Activated CD4-positive, CD25-positive, alpha-beta regulatory T cell treated with anti-CD3 and anti-CD28 coated beads, Interleukin-2, amount 50 U/mL, for 16 hours (primary cell): ENCODE data around the gene FCHSD2.

ENCODE experiments used
- DNase-seq: peaks from one replicate; pipeline ENCODE4 v3.0.0-alpha.2; 2020; ENCODE audit warnings: low read depth, low spot score

FCHSD2 gene

GRCh38 chr11:73142128-73142377 is at the start of gene FCHSD2:
Gene FCHSD2, minus strand, starts transcription at chr11:73142318. Its CDS starts 441 bp downstream, at chr11:73141877.
- DNase-seq: no peak

DNA sequence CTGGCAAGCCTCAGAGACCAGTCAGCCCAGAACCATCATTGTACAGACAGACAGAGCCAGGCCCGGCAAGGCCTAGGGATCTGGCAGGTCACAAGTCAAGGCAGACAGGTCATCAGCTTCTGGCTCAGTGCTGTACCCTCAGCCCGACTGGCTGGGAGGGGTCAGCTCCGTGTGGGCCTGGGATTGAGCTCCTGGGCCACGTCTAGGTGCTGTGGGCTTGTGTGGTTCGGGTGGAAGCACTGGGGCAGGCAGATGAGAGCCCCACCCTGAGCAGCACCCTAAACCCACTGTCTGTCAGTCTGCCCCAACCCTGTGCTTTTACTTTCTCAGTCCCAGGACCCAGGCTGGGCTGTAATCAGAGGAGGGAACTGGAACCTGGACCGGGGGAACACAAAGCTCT is 49.0 kb upstream of the FCHSD2 start:
- DNase-seq: no peak

- DNase-seq: no peak
Measured at GRCh38 chr11:73190557-73190885, 48.4 kb upstream of the FCHSD2 start.

GRCh38 chr11:73189723-73190556 is 47.8 kb upstream of the FCHSD2 start:
- DNase-seq: no peak

DNA sequence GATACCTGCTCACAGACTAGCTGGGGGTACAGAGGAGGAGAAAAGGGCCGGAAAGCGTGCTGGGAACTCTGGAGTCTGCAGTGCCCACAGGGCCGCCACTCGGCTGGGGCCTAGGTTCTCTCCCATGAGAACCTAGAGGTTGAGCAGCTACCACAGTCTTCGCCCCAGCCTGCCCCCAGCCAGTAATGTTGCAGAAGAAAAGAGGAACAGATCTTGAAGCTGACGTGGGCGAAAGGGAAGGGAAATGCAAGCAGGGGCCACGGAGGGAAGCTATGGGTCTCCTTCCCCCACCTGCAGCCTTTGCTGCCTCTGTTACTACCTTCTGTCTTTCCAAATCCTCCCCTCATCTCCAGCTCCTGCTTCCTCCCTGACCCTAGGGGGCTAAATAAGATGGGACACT is 47.2 kb upstream of the FCHSD2 start:
- no peak for DNase-seq

- no peak for DNase-seq
Measured at GRCh38 chr11:73188301-73188700, 46.2 kb upstream of the FCHSD2 start.

- no peak for DNase-seq
Measured at GRCh38 chr11:73187854-73188253, 45.7 kb upstream of the FCHSD2 start.

DNA sequence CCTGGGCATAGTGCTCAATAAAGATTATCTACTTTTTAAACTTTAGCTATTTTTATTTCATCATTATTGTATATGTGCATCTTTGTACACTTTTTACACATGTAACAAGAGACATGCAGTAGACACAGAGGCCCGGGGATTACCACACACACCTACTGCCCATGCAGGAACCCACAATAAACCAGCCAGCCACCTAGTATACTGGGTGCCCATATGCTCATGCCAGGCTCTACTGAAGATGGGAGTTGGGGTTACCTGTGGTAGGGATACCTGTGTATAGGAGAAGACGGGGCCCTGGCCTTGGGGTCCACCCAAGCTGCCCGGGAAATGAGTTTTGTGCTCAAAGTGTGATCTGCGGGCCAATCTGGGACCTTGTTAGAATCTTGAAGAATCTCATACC is 44.8 kb upstream of the FCHSD2 start:
- DNase-seq: no peak

GRCh38 chr11:73186294-73186850 is 44.3 kb upstream of the FCHSD2 start:
- no peak for DNase-seq

- no peak for DNase-seq
Measured at GRCh38 chr11:73185680-73186293, 43.7 kb upstream of the FCHSD2 start.

- DNase-seq: peak; percentile 19
Measured at GRCh38 chr11:73184953-73185671, 43.0 kb upstream of the FCHSD2 start.

- DNase-seq: no peak
Measured at GRCh38 chr11:73182824-73183321, 40.8 kb upstream of the FCHSD2 start.

DNA sequence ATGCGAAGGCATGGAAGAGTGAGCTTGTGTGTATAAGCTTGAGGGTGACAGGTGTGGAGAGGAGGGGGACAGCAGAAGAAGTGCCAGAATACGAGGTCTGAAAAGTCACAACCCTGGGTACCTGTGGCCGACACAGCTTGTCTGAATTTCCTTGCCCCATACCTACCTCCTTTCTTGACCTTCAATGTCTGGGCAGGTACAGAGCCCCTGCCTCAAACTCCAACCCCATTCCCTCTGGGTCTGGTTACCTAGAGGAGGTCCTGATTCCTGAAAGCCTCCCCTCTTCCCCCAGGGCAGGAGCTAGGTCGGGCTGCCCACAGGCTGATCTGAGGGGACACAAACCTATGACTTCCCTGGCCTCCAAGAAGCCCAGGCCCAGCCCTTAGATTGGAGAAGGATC is 36.6 kb upstream of the FCHSD2 start:
- DNase-seq: no peak

GRCh38 chr11:73177778-73178539 is 35.8 kb upstream of the FCHSD2 start:
- peak; percentile 59 for DNase-seq

GRCh38 chr11:73177380-73177777 is 35.3 kb upstream of the FCHSD2 start:
- DNase-seq: no peak

GRCh38 chr11:73176874-73177155 is 34.7 kb upstream of the FCHSD2 start:
- DNase-seq: no peak

DNA sequence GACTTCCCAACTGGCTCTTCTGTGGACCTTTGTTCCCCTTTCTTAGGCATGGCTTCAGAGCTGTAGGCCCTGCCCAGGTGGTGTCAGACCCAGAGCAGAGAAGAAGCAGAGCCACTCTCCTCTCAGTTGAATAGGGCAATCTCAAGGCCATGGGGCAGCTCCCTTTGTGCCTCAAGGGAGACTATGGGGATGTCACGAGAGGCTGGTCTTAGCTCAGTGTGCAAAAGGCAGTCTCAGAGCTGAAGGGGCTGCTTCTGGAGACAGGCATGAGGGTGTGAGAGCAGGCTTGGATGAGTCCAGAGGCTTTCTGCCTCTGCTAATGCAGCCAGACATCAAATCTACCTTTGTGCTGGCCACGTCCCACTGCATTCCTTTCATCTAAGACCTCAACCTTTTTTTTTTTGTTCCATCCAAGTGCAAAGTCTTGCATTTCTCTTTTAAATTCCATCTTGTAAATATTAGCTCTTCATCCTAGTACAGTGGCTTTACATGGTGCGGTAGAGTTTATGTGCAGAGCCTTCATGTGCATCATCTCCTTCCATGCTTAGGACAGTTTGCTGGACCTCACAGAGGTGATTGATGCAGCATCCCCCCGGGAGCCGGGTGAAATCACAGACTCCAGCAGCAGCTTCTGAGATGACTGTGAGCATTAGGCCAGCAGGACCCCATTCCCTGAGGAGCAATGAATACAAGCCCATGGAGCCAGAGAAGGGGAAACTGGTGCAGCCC is 34.2 kb upstream of the FCHSD2 start:
- no peak for DNase-seq

- no peak for DNase-seq
Measured at GRCh38 chr11:73175551-73176144, 33.5 kb upstream of the FCHSD2 start.

GRCh38 chr11:73174495-73174791 is 32.3 kb upstream of the FCHSD2 start:
- DNase-seq: no peak

DNA sequence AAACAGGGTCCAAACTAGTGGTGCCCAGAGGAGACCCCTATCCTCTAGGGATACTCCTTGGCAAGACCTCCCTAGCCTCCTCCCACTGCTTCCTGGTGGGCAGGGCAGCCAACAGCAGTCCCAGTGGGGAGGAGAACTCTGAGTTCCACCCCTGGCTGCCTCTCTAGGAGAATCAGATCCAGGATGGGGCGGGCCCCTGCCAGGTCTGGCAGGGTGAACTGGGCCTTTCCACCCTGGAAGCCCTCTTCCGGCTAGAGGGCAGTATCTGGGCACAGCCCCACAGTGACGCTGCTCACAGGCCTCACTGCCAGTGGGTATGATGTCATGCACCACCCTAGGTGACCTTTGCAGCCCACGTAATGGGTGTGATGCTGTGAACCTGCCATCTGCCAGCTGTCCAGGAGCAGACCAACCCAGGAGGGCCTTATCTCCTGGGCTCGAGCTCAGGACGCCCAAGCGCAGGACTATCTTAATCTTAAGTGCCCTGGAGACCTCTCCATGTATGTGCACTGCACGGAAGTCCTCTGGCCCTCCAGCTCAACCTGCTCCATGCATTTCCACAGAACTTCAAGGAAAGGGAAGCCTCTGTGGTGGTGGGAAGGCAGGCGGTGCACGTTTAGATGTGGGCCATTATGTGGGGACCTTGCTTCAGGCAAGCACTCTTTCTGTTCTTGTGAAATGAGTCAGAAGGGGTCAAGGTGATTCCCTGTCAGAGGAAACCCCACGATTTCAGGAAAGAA is 31.8 kb upstream of the FCHSD2 start:
- DNase-seq: no peak
